SK-N-MC (cell line): Measurements from ENCODE around the gene TANGO6.
"Not testable (repeated sequence)": the region's sequence is repeated elsewhere in the genome, so short reads cannot be mapped to it uniquely, and the experiment has no call there.

ENCODE experiments used
- EZH2 ChIP-seq: fragments of 200-600 bp; sonication (generic); IDR thresholded peaks from one replicate; pipeline ENCODE4 v1.6.1; 2017; ENCODE audit warnings: antibody characterized with exemption
- POLR2AphosphoS5 ChIP-seq: IDR thresholded peaks from 2 replicates; pipeline ENCODE4 v1.6.1; 2012; ENCODE audit warnings: mild to moderate bottlenecking, low read depth, low read length, borderline replicate concordance

DNA sequence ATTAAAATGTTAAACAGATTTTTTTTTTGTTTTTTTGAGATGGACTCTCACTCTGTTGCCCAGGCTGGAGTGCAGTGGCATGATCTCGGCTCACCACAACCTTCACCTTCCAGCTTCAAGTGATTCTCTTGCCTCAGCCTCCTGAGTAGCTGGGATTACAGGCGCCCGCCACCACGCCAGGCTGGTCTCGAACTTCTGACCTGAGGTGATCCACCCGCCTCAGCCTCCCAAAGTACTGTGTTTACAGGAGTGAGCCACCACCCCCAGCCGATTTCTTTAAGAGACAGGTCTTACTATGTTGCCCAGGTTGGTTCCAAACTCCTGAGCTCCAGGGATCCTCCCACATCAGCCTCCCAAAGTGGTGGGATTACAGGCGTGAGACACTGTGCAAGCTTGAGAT lies 281.1 kb downstream of the TANGO6 start:
- TF ChIP-seq POLR2AphosphoS5, EZH2: not testable (repeated sequence)
